Neuron (in vitro differentiated cells): ENCODE results near the gene OLR1.
A peak's percentile ranks its signal among the peaks of the same experiment; 100 is the strongest.
"Not testable (repeated sequence)": the region's sequence is repeated elsewhere in the genome, so short reads cannot be mapped to it uniquely, and the experiment has no call there.

Experiments
- H2AFZ ChIP-seq: one replicate; pipeline ENCODE4 v1.6.1; 2013; ENCODE audit warnings: low read depth, mild to moderate bottlenecking, inconsistent platforms, low read length, moderate library complexity
- H3K27me3 ChIP-seq: one replicate; pipeline ENCODE4 v1.6.1; 2013; ENCODE audit warnings: low read length; ENCODE audit not compliant: insufficient read depth
- H3K36me3 ChIP-seq: one replicate; pipeline ENCODE4 v1.6.1; 2013; ENCODE audit warnings: low read length; ENCODE audit not compliant: insufficient read depth
- H3K4me1 ChIP-seq: one replicate; pipeline ENCODE4 v1.6.1; 2013; ENCODE audit warnings: low read length; ENCODE audit not compliant: insufficient read depth
- H3K4me3 ChIP-seq: 2 replicates; pipeline ENCODE4 v1.5.1; 2013; ENCODE audit warnings: mild to moderate bottlenecking, low read length, moderate library complexity
- H3K9me3 ChIP-seq: one replicate; pipeline ENCODE4 v1.6.1; 2013; ENCODE audit warnings: low read length

Gene OLR1

GRCh38 chr12:10171973-10172728, at the start of gene OLR1:
OLR1 (minus strand) TSS chr12:10172132; CDS start chr12:10172077, 55 bp downstream.
- no peaks in the 10 kb centered on the region for H3K36me3 ChIP-seq
- H3K4me1 ChIP-seq: no peaks in the 10 kb centered on the region
- no peaks in the 10 kb centered on the region for H3K9me3 ChIP-seq
- H2AFZ ChIP-seq: no peak within 1 kb of the TSS
- H3K27me3 ChIP-seq: peaks cover 2% of the 10 kb centered on the region
- no peak within 1 kb of the TSS for H3K4me3 ChIP-seq

GRCh38 chr12:10220398-10221077, 48.6 kb upstream of the OLR1 start:
- Histone ChIP-seq H3K27me3 (no peaks in the 10 kb centered on the region), H3K9me3 (no peaks in the 10 kb centered on the region), H3K4me1 (no peaks in the 10 kb centered on the region), H3K36me3 (peaks cover 31% of the 10 kb centered on the region), H3K4me3 (no peak overlapping the region), H2AFZ (no peak overlapping the region)

GRCh38 chr12:10218021-10218420, 46.1 kb upstream of the OLR1 start:
- Histone ChIP-seq H3K4me1 (peaks cover 7% of the 10 kb centered on the region), H3K36me3 (peaks cover 27% of the 10 kb centered on the region), H3K9me3 (no peaks in the 10 kb centered on the region), H2AFZ (no peak overlapping the region), H3K4me3 (no peak overlapping the region), H3K27me3 (no peaks in the 10 kb centered on the region)

- H3K4me1 ChIP-seq, H3K27me3 ChIP-seq, H3K9me3 ChIP-seq, H2AFZ ChIP-seq, H3K4me3 ChIP-seq: not testable (repeated sequence)
- peaks cover 12% of the 10 kb centered on the region for H3K36me3 ChIP-seq
Observed at GRCh38 chr12:10215946-10216345, 44.0 kb upstream of the OLR1 start.

GRCh38 chr12:10215436-10215835, 43.5 kb upstream of the OLR1 start:
- Histone ChIP-seq H3K4me1 (peaks cover 7% of the 10 kb centered on the region), H3K27me3 (no peaks in the 10 kb centered on the region), H3K9me3 (no peaks in the 10 kb centered on the region), H3K4me3 (no peak overlapping the region), H2AFZ (no peak overlapping the region), H3K36me3 (peaks cover 8% of the 10 kb centered on the region)

- H3K27me3 ChIP-seq: no peaks in the 10 kb centered on the region
- peaks cover 4% of the 10 kb centered on the region for H3K36me3 ChIP-seq
- H3K4me3 ChIP-seq: peak overlapping the region; percentile 57
- H2AFZ ChIP-seq: no peak overlapping the region
- no peaks in the 10 kb centered on the region for H3K9me3 ChIP-seq
- H3K4me1 ChIP-seq: peaks cover 7% of the 10 kb centered on the region
Observed at GRCh38 chr12:10214895-10215267, 42.9 kb upstream of the OLR1 start.

- no peaks in the 10 kb centered on the region for H3K9me3 ChIP-seq
- H3K4me3 ChIP-seq: peak overlapping the region; percentile 57
- peak overlapping the region; percentile 95 for H2AFZ ChIP-seq
- peaks cover 7% of the 10 kb centered on the region for H3K4me1 ChIP-seq
- no peaks in the 10 kb centered on the region for H3K36me3 ChIP-seq
- no peaks in the 10 kb centered on the region for H3K27me3 ChIP-seq
Observed at GRCh38 chr12:10214136-10214894, 42.4 kb upstream of the OLR1 start.

- no peaks in the 10 kb centered on the region for H3K9me3 ChIP-seq
- peaks cover 7% of the 10 kb centered on the region for H3K4me1 ChIP-seq
- H3K36me3 ChIP-seq: no peaks in the 10 kb centered on the region
- peak overlapping the region; percentile 95 for H2AFZ ChIP-seq
- peak overlapping the region; percentile 57 for H3K4me3 ChIP-seq
- no peaks in the 10 kb centered on the region for H3K27me3 ChIP-seq
Observed at GRCh38 chr12:10213168-10214135, 41.5 kb upstream of the OLR1 start.

- Histone ChIP-seq H3K4me3 (peak within 1 kb of the TSS; percentile 57), H3K9me3 (no peaks in the 10 kb centered on the region), H2AFZ (peak within 1 kb of the TSS; percentile 95), H3K36me3 (no peaks in the 10 kb centered on the region), H3K4me1 (peaks cover 7% of the 10 kb centered on the region), H3K27me3 (no peaks in the 10 kb centered on the region)
Observed at GRCh38 chr12:10212739-10213131, 40.8 kb upstream of the OLR1 start, which contains the start of gene GABARAPL1. GABARAPL1 (plus strand) TSS chr12:10212877; CDS start chr12:10213130, 253 bp downstream.

GRCh38 chr12:10211940-10212738, 40.2 kb upstream of the OLR1 start:
- Histone ChIP-seq H2AFZ (peak overlapping the region; percentile 95), H3K4me3 (peak overlapping the region; percentile 57), H3K9me3 (no peaks in the 10 kb centered on the region), H3K27me3 (no peaks in the 10 kb centered on the region), H3K4me1 (peaks cover 7% of the 10 kb centered on the region), H3K36me3 (no peaks in the 10 kb centered on the region)

GRCh38 chr12:10211101-10211939, 39.4 kb upstream of the OLR1 start:
- no peak overlapping the region for H2AFZ ChIP-seq
- no peaks in the 10 kb centered on the region for H3K36me3 ChIP-seq
- no peak overlapping the region for H3K4me3 ChIP-seq
- no peaks in the 10 kb centered on the region for H3K27me3 ChIP-seq
- H3K9me3 ChIP-seq: no peaks in the 10 kb centered on the region
- H3K4me1 ChIP-seq: peaks cover 7% of the 10 kb centered on the region
